OCI-LY7 (cell line): ENCODE measurements around the gene CUL2. TPM values are rescaled to one million over a fixed set of nuclear protein-coding genes. Genes with fewer than 3 reads are reported as not detected.

Source experiments
- BruUV-seq: library from RNA; stranded (reverse); fragments of 400-500 nt; replicated peaks from 2 replicates; lab custom pipeline; 2021; lab: Mats Ljungman, UMichigan
- CTCF ChIA-PET: fragments of 300-600 bp; sonication (Branson Sonifier 250); formaldehyde crosslinking; loops from one replicate; lab custom pipeline; 2022; ENCODE audit warnings: antibody characterized with exemption; ENCODE audit not compliant: unreplicated experiment; lab: Charles Lee
- POLR2A ChIA-PET: fragments of 300-600 bp; sonication (Branson Sonifier 250); formaldehyde crosslinking; loops from one replicate; lab custom pipeline; 2022; ENCODE audit warnings: antibody characterized with exemption; lab: Charles Lee
- DNase-seq: peaks from one replicate; pipeline ENCODE4 v3.0.0-alpha.2; 2015; ENCODE audit warnings: low spot score
- H2AFZ ChIP-seq: fragments of 200-600 bp; sonication (generic), shearing (Covaris generic); 2 replicates; pipeline ENCODE4 v1.6.1; 2014; ENCODE audit warnings: mild to moderate bottlenecking, antibody characterized with exemption, low read length, moderate library complexity
- H3K27ac ChIP-seq: fragments of 200-600 bp; sonication (generic); 2 replicates; pipeline ENCODE4 v1.5.1; 2014; ENCODE audit warnings: mixed run types, low read depth, mild to moderate bottlenecking, moderate library complexity, low read length, inconsistent platforms; ENCODE audit not compliant: poor library complexity, severe bottlenecking
- H3K36me3 ChIP-seq: fragments of 200-600 bp; sonication (generic); 2 replicates; pipeline ENCODE4 v1.6.1; 2014; ENCODE audit warnings: mild to moderate bottlenecking, antibody characterized with exemption, low read length, moderate library complexity, mixed read lengths; ENCODE audit not compliant: insufficient read depth
- H3K4me1 ChIP-seq: fragments of 200-600 bp; sonication (generic); 2 replicates; pipeline ENCODE4 v1.5.1; 2014; ENCODE audit warnings: mild to moderate bottlenecking, low read length; ENCODE audit not compliant: insufficient read depth, poor library complexity, severe bottlenecking
- H3K4me2 ChIP-seq: fragments of 200-600 bp; sonication (generic); 2 replicates; pipeline ENCODE4 v1.6.1; 2014; ENCODE audit warnings: mild to moderate bottlenecking, low read length
- H3K4me3 ChIP-seq: fragments of 200-600 bp; sonication (generic); 2 replicates; pipeline ENCODE4 v1.5.1; 2014; ENCODE audit warnings: mild to moderate bottlenecking, low read depth, low read length; ENCODE audit not compliant: poor library complexity, severe bottlenecking
- H3K79me2 ChIP-seq: fragments of 200-600 bp; sonication (generic); 2 replicates; pipeline ENCODE4 v1.6.1; 2016; ENCODE audit warnings: low read depth, mild to moderate bottlenecking, low read length, moderate library complexity, mixed read lengths; ENCODE audit not compliant: insufficient read depth
- H3K9me2 ChIP-seq: fragments of 200-600 bp; sonication (generic); 2 replicates; pipeline ENCODE4 v1.6.1; 2016; ENCODE audit warnings: mild to moderate bottlenecking, low read length, mixed read lengths; ENCODE audit not compliant: insufficient read depth
- H3K9me3 ChIP-seq: fragments of 200-600 bp; sonication (generic); 2 replicates; pipeline ENCODE4 v1.6.1; 2014; ENCODE audit warnings: mild to moderate bottlenecking, mixed run types, low read length, mixed read lengths
- H4K20me1 ChIP-seq: fragments of 200-600 bp; sonication (generic); 2 replicates; pipeline ENCODE4 v1.6.1; 2014; ENCODE audit warnings: mild to moderate bottlenecking, antibody characterized with exemption, low read length, moderate library complexity, mixed read lengths; ENCODE audit not compliant: insufficient read depth
- CTCF ChIP-seq: fragments of 200-600 bp; sonication (generic); conservative IDR thresholded peaks from 2 replicates; pipeline ENCODE4 v1.5.1; 2014; ENCODE audit warnings: mild to moderate bottlenecking, antibody characterized with exemption, low read length, moderate library complexity, mixed read lengths
- EZH2phosphoT487 ChIP-seq: fragments of 200-600 bp; sonication (generic); IDR thresholded peaks from 2 replicates; pipeline ENCODE4 v1.6.1; 2018; ENCODE audit warnings: low read depth, borderline replicate concordance, mild to moderate bottlenecking, mixed run types, antibody characterized with exemption, low read length, moderate library complexity, mixed read lengths
- intact Hi-C: fragments of 100-400 bp; cut with micrococcal nuclease; formaldehyde crosslinking; loops from one replicate; pipeline ENCODE4 v1.10.0; 2022; ENCODE audit not compliant: unreplicated experiment
- total RNA-seq, 2 experiments: library from RNA; depleted of rRNA in 1 of 2; stranded (reverse); fragments of >200 nt in 1 of 2; shearing (Covaris generic) in 1 of 2; gene quantifications; 2 replicates each; pipeline ENCODE4 v1.2.3, GENCODE V29; 2014 to 2022

CUL2 gene
- total RNA-seq, 2 experiments from 2014 or later: 25.5 to 40.4 TPM

GRCh38 chr10:34996843-34997242 is 93.3 kb downstream of the CUL2 start:
- no peak for DNase-seq
- Histone ChIP-seq H3K4me2 (no peak overlapping the region), H3K9me2 (no peaks in the 10 kb centered on the region), H3K79me2 (no peaks in the 10 kb centered on the region), H3K36me3 (no peaks in the 10 kb centered on the region), H4K20me1 (no peaks in the 10 kb centered on the region), H3K4me1 (no peaks in the 10 kb centered on the region), H3K9me3 (no peaks in the 10 kb centered on the region), H2AFZ (no peak overlapping the region), H3K27ac (no peak overlapping the region), H3K4me3 (no peak overlapping the region)
- no TSS peak for BruUV-seq
- intact Hi-C loops: no loop called here
- ChIA-PET CTCF (no interaction called here), POLR2A (interaction anchor here (1.0 kb wide), 1 partner anchor 9 kb away, joined by 3 read pairs; no protein-coding TSS in a partner anchor)
- TF ChIP-seq EZH2phosphoT487: no peak
- no peak for TF ChIP-seq CTCF

- no peak overlapping the region for H3K4me2 ChIP-seq
- no TSS peak for BruUV-seq
- DNase-seq: no peak
- H3K9me2 ChIP-seq: no peaks in the 10 kb centered on the region
- no peak overlapping the region for H2AFZ ChIP-seq
- no peak overlapping the region for H3K27ac ChIP-seq
- CTCF ChIA-PET: interaction anchor here (0.7 kb wide), 1 partner anchor 100 kb away, joined by 3 read pairs; no protein-coding TSS in a partner anchor
- H3K4me1 ChIP-seq: no peaks in the 10 kb centered on the region
- TF ChIP-seq EZH2phosphoT487 (no peak), CTCF (no peak)
- POLR2A ChIA-PET: interaction anchor here (1.0 kb wide), 1 partner anchor 9 kb away, joined by 3 read pairs; no protein-coding TSS in a partner anchor
- H3K36me3 ChIP-seq: no peaks in the 10 kb centered on the region
- no peaks in the 10 kb centered on the region for H3K79me2 ChIP-seq
- no peaks in the 10 kb centered on the region for H4K20me1 ChIP-seq
- no peaks in the 10 kb centered on the region for H3K9me3 ChIP-seq
- intact Hi-C loops: loop anchor here (2.0 kb wide), 1 partner anchor 223 kb away; no protein-coding TSS in a partner anchor
- H3K4me3 ChIP-seq: no peak overlapping the region
These were observed 94.2 kb downstream of the CUL2 start for GRCh38 chr10:34995925-34996324.

- no peak overlapping the region for H2AFZ ChIP-seq
- no peaks in the 10 kb centered on the region for H3K79me2 ChIP-seq
- H4K20me1 ChIP-seq: no peaks in the 10 kb centered on the region
- no peak overlapping the region for H3K27ac ChIP-seq
- peak; percentile 83 for TF ChIP-seq CTCF
- no peak for TF ChIP-seq EZH2phosphoT487
- DNase-seq: peak; percentile 69
- H3K4me2 ChIP-seq: no peak overlapping the region
- no peak overlapping the region for H3K4me3 ChIP-seq
- intact Hi-C loops: loop anchor here (2.0 kb wide), 1 partner anchor 224 kb away; no protein-coding TSS in a partner anchor
- POLR2A ChIA-PET: interaction anchor here (0.6 to 0.9 kb wide), 3 partner anchors 127 to 1506 kb away, joined by 3 read pairs; no protein-coding TSS in a partner anchor
- no peaks in the 10 kb centered on the region for H3K4me1 ChIP-seq
- H3K36me3 ChIP-seq: no peaks in the 10 kb centered on the region
- CTCF ChIA-PET: no interaction called here
- no TSS peak for BruUV-seq
- no peaks in the 10 kb centered on the region for H3K9me2 ChIP-seq
- H3K9me3 ChIP-seq: no peaks in the 10 kb centered on the region
These were observed 95.5 kb downstream of the CUL2 start for GRCh38 chr10:34994565-34995142.
